GM18507 (cell line): ENCODE data around the gene POU2F1.

Source experiments
- DNase-seq: peaks from one replicate; pipeline ENCODE4 v3.0.0; 2011; ENCODE audit warnings: low read depth; ENCODE audit not compliant: insufficient read length; ENCODE audit errors: extremely low spot score
- FAIRE-seq: peaks from 2 replicates; lab custom pipeline; 2011; peaks lifted over from hg19 to GRCh38; lab: Jason Lieb, UNC

Gene POU2F1

DNA sequence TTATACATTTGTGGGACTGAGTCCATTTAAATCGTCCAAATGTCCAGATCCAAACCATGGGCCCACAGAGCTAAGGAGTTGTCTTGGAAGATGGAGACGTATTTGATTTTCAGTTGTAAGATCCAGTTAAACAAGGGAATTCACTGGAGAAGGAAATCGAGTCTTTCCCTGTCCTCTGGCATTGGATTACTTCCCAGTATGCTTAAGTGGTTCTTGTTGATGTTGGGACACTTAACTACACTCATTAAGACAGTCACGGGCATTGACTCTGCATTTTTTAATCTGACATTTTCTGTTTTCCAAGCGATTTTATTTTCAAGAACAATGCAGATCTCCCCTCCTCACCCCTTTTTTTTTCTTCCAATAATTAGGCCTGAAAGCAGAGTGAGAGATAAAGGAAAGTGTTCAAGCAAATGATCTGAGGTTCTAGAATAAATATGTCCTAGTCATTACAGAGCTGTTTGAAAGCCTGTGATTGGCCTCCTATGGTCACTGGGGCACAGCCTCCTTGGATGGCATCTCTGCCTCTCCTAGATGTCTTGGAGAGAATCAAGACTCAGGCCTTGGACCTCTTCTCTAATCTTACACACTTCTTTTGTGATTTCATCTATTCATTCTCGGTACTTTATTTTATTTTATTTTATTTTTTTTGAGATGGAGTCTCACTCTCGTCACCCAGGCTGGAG is 248.7 kb downstream of the POU2F1 start:
- no peak for FAIRE-seq
- no peak for DNase-seq

DNA sequence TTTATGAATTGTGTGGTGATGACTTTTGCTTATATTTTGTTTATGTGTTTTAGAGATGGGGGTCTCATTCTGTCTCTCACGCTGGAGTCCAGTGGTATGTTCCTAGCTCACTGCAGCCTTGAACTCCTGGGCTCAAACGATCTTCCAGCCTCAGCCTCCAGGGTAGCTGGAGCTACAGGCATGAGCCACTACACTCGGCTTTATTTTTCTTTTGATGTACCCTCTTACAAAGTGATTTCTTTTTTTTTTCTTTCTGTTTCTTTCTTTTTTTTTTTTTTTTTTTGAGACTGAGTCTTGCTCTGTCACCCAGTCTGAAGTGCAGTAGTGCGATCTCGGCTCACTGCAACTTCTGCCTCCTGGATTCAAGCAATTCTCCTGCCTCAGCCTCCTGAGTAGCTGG is 250.9 kb downstream of the POU2F1 start:
- DNase-seq: no peak
- FAIRE-seq: no peak

DNA sequence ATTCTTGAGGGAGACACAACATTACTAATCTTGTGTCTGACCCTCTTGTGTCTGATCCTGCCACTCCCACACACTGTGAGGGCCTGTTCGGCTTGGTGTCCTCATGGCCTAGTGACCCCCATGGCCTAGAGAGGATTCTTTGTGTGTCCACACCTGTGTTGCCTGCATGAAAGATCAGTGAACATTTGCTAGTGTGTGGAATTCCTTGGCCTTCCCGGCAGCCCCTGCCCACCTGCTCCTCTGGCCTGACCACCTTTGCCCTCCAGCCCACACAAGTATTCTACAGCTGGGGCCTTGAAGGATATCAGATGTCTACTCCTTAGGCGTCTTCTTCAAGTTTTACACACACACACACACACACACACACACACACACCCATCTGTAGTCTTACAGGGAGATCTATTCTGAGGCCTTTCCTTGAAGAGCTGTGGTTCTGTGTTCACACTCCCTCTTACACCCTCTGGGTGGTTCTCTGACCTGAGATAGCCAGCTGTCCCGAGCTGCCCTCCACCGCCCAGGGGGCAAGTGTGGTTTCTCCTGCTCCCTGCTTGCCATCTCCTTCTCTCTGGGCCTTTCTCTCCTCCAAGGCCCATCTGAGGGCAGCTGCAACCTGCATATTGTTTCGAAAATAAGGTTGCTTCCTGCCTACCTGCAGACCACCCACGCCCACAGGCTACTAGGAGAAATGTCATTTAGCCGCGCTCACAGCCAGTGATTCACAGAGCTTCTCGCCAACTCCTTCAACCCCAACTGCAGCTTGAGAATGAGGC is 252.3 kb downstream of the POU2F1 start:
- DNase-seq (no peak), FAIRE-seq (no peak)

DNA sequence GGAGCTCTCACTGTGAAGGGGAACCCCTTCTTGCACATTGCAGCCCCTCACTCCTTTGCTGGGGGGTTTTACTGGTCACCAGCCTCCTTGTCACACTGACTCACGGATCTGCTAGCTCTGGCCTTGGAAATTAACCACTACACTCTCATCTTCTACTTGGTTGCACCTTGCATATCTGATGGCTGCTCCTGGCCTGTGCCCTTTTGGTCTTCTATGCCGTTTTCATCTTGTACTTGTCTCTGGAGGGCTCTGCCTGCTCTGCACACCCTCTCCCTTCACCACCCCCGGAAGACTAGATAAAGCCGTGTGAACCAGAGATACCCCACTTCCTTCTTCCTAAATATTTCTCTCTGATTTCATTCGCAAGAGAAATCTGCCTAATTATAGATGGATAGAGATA is 253.1 kb downstream of the POU2F1 start:
- FAIRE-seq: no peak
- no peak for DNase-seq

DNA sequence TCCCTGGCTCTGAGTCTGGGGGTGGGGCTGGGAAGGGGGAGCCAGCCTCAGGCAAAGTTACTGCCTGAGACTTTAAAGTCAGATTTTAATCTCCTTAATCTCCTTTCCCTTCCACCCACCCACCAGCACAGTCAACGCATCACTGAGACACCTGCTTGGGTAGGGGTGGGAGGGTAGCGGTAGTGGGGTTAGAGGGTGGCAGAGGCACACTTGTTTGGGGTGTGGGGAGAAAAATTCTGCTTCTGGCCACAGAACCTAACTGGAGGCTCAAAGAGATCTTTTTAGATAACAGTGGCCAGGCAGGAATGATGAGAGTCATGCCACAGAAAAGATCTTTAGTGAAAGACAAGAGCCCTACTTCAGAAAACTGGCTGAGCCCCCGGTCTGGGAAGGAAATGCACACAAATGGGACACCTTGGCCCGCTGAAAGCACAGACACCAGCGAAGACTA is 253.5 kb downstream of the POU2F1 start:
- FAIRE-seq (no peak), DNase-seq (no peak)

DNA sequence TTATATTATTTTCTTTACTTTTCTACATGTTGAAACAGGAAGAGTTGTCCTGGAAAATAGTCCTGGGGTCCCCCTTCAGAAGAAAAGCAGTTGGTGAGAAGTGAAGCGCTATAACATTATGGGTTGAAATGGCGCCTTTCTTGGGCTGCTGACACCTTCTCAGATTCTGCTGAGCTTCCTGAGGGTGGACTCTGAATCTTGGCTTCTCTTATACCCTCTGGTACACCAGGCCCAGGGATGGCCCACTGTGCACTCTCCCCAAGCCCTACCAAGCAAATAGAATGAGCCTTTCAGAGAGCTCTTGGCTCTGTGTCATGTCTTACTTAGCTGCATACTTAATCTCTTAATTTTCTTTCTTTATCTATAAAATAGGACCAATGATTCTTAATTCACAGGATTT is 255.4 kb downstream of the POU2F1 start:
- FAIRE-seq: no peak
- no peak for DNase-seq
